ENCODE results near the gene BAIAP2L1.

BAIAP2L1 gene

GRCh38 chr7:98359395-98359794 is 41.5 kb downstream of the BAIAP2L1 start:
- DNase-seq (ENCODE audit: low spot score) = no peak

- no peak for DNase-seq (ENCODE audit: low spot score)
Measured at GRCh38 chr7:98358706-98359105, 42.2 kb downstream of the BAIAP2L1 start.

GRCh38 chr7:98357751-98358161 is 43.1 kb downstream of the BAIAP2L1 start:
- no peak for DNase-seq (ENCODE audit: low spot score)

- no peak for DNase-seq (ENCODE audit: low spot score)
Measured at GRCh38 chr7:98355250-98355538, 45.7 kb downstream of the BAIAP2L1 start.

GRCh38 chr7:98354511-98355249 is 46.2 kb downstream of the BAIAP2L1 start:
- peak; percentile 88 for DNase-seq (ENCODE audit: low spot score)

- DNase-seq (ENCODE audit: low spot score) = peak; percentile 34
Measured at GRCh38 chr7:98354052-98354451, 46.8 kb downstream of the BAIAP2L1 start.

- DNase-seq (ENCODE audit: low spot score) = no peak
Measured at GRCh38 chr7:98352621-98353020, 48.3 kb downstream of the BAIAP2L1 start.

GRCh38 chr7:98351136-98351535 is 49.8 kb downstream of the BAIAP2L1 start:
- DNase-seq (ENCODE audit: low spot score) = no peak

GRCh38 chr7:98348726-98349474 is 52.0 kb downstream of the BAIAP2L1 start:
- no peak for DNase-seq (ENCODE audit: low spot score)

- DNase-seq (ENCODE audit: low spot score) = no peak
Measured at GRCh38 chr7:98346515-98347069, 54.3 kb downstream of the BAIAP2L1 start.

GRCh38 chr7:98341106-98341505 is 59.8 kb downstream of the BAIAP2L1 start:
- peak; percentile 54 for DNase-seq (ENCODE audit: low spot score)

- DNase-seq (ENCODE audit: low spot score) = no peak
Measured at GRCh38 chr7:98339043-98339442, 61.8 kb downstream of the BAIAP2L1 start.

GRCh38 chr7:98338441-98338840 is 62.4 kb downstream of the BAIAP2L1 start:
- DNase-seq (ENCODE audit: low spot score) = no peak

- no peak for DNase-seq (ENCODE audit: low spot score)
Measured at GRCh38 chr7:98335411-98335977, 65.4 kb downstream of the BAIAP2L1 start.

- no peak for DNase-seq (ENCODE audit: low spot score)
Measured at GRCh38 chr7:98334081-98334480, 66.8 kb downstream of the BAIAP2L1 start.

- peak; percentile 52 for DNase-seq (ENCODE audit: low spot score)
Measured at GRCh38 chr7:98330926-98331529, 69.9 kb downstream of the BAIAP2L1 start.

GRCh38 chr7:98329791-98330373 is 71.0 kb downstream of the BAIAP2L1 start:
- no peak for DNase-seq (ENCODE audit: low spot score)

- DNase-seq (ENCODE audit: low spot score) = no peak
Measured at GRCh38 chr7:98329100-98329790, 71.6 kb downstream of the BAIAP2L1 start.

- no peak for DNase-seq (ENCODE audit: low spot score)
Measured at GRCh38 chr7:98324782-98325181, 76.1 kb downstream of the BAIAP2L1 start.

GRCh38 chr7:98323597-98324322 is 77.1 kb downstream of the BAIAP2L1 start:
- DNase-seq (ENCODE audit: low spot score) = no peak

Measured in COLO829 (cell line).